ENCODE data around the gene NXPE4. TPM values are rescaled to one million over a fixed set of nuclear protein-coding genes. Genes with fewer than 3 reads are reported as not detected.

Gene NXPE4
- total RNA-seq, 1 donor from 2014 or later = not detected

- DNase-seq (ENCODE audit: low spot score) = no peak
Measured at GRCh38 chr11:114563077-114563476, 32.5 kb downstream of the NXPE4 start.

- no peak for DNase-seq (ENCODE audit: low spot score)
Measured at GRCh38 chr11:114562166-114562916, 33.2 kb downstream of the NXPE4 start.

DNA sequence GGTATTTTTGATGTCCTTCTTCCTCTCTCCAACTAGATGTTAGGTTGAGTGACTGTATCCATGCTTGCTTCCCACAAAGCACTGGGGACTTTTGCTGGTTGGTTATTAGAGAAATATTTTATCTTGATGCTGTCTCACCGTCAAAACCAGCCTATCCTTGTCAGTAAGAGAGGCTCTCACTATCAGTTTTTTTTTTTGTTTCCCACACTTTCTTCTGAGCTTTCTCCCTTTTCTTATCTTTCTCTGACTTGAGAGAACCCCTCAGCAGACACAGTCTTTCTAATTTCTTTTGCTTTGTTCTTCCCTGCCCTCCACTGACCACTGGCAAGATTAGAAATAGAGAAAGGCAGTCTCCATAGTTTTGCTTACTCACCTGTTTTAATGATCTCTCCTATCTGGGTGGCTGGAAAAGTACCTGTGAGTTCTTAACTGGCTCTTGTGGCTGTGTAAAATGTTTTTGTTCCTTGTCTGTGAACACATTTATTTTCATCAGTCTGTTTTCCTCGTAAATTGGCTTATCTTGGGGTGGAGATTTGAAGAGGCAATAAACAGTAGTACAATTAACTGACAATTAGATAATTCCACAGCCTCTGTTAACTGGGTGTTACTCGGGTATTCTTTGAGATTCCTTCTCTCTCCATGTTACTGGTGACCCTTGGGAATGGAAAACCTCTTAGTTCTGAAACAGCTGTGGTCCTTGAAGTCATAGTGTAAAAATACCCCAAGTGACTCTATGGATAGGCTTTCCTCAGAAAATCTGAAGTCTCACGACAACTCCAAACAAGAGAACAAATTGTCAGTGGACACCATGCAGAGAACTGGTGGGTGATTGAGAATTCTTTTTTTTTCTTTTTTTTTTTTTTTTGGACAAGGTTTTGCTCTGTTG, 35.9 kb downstream of the NXPE4 start, which contains the start of gene NXPE1:
NXPE1 (minus strand) TSS at position 457 of the 886 bp plus-strand sequence. CDS start 8,680 bp downstream, outside the sequence.
- DNase-seq (ENCODE audit: low spot score) = no peak

DNA sequence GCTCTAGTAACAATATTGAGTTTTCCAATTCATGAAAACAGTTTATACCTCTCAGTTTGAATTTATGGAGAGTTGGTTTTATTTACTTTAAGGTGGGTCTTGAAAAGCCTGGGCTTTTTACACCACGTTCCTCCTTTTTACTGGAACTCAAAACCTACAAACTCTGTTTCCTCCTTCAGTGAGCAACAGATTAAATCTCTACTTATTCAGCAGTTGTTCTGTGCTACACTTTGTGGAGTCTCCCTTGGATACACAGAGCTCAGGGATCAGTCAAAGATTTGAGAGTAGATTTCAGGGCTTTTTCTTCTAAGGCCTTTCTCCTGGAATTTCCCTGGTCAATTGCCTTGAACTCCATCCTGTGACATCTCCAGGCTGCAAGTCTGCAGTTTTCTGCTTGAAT, 39.5 kb downstream of the NXPE4 start:
- no peak for DNase-seq (ENCODE audit: low spot score)

DNA sequence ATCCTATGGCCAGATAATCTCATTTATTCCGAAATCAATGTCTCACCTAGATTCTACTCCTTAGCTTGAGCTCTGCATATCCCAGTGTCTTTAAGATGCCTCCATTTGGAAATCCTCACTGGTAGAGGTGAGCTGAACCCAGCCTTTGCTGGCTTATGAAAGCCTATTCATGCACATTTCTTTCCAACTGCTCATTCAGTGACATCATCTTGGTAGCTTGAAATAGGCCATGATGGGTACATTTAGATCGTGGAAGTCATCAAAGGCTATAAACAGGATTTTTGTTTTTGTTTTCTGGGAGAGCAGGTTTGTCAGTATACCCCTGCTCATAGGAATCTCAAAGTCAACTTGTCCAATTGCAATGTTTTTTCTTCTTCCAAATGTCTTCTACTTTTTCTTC, 41.9 kb downstream of the NXPE4 start:
- DNase-seq (ENCODE audit: low spot score) = no peak

GRCh38 chr11:114551060-114551459, 44.5 kb downstream of the NXPE4 start:
- no peak for DNase-seq (ENCODE audit: low spot score)

DNA sequence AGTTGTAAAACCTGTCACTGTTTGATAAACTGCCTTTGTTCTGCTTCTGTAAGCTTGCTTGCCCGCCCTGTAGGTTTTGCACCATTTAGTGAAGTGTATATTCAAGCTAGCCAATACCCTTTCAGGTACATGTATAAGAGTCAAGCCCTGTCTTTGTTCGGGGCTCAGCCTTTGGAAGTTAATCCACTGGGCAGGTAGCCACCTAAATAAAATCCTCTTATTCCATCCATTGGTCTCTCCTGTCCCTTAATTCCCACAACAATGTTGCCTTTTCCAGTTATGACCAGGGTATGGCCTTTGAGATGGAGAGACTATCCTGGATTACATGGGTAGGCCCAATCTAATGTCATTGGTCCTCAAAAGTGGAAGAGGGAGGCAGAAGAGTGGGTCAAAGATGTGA, 69.9 kb downstream of the NXPE4 start:
- no peak for DNase-seq (ENCODE audit: low spot score)

DNA sequence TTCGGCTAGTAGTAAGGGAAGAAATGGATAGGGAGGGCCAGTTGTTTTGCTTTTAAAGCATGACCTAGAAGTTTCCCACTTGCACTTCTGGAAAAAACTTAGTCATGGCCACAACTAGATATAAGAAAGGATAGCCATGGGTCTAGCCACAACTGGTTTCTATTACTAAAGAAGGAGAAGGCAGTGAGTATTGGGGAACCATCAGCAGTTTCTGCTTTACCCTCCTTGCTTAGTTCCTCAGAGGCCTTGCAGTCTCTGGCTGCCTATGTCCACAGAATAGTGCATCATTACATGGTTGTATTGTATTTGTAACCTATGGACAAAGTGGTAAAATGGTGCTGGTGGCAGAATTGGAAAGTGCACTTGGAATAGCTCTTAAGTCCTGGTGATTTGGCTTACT, 71.5 kb downstream of the NXPE4 start:
- DNase-seq (ENCODE audit: low spot score) = no peak

- no peak for DNase-seq (ENCODE audit: low spot score)
Measured at GRCh38 chr11:114522818-114523217, 72.8 kb downstream of the NXPE4 start.

Other genes with a start within 250 kb of the NXPE4 start
- 6.6 TPM for gene C11orf71, start 195.3 kb downstream of the NXPE4 start, total RNA-seq
- gene RBM7, start 195.1 kb downstream of the NXPE4 start, total RNA-seq = 29.5 TPM
- 85.9 TPM for gene REXO2, start 156.3 kb downstream of the NXPE4 start, total RNA-seq
- gene NXPE1, start 35.9 kb downstream of the NXPE4 start, total RNA-seq = not detected
- gene NXPE2, start 82.7 kb upstream of the NXPE4 start, total RNA-seq = not detected

Measured in mesenteric fat pad (tissue), 1 donor.